Astrocyte of the cerebellum (primary cell): ENCODE measurements around the gene METTL17.
"Not testable (repeated sequence)": the region's sequence is repeated elsewhere in the genome, so short reads cannot be mapped to it uniquely, and the experiment has no call there.

Experiments
- DNase-seq: peaks from one replicate; pipeline ENCODE4 v3.0.0-alpha.2; 2011; ENCODE audit warnings: low read depth
- H3K4me3 ChIP-seq: 2 replicates; pipeline ENCODE4 v1.5.1; 2011; ENCODE audit warnings: mild to moderate bottlenecking, low read depth, low read length, moderate library complexity
- CTCF ChIP-seq: IDR thresholded peaks from 2 replicates; pipeline ENCODE4 v1.5.1; 2012; ENCODE audit warnings: low read length, low read depth, moderate library complexity, mild to moderate bottlenecking; ENCODE audit errors: missing control alignments
- in situ Hi-C: cut with HindIII; loops from 2 replicates; pipeline ENCODE4 v1.10.0; 2017; ENCODE audit warnings: low sequenced_read_pairs

Gene METTL17

GRCh38 chr14:20997564-20997963, 7.8 kb downstream of the METTL17 start:
- DNase-seq: no peak
- TF ChIP-seq CTCF: no peak
- in situ Hi-C loops: no loop called here
- no peak overlapping the region for H3K4me3 ChIP-seq

GRCh38 chr14:20998139-20998538, 8.4 kb downstream of the METTL17 start:
- no peak for TF ChIP-seq CTCF
- H3K4me3 ChIP-seq: no peak overlapping the region
- in situ Hi-C loops: no loop called here

GRCh38 chr14:20998674-20999366, 9.0 kb downstream of the METTL17 start, which contains the start of gene SLC39A2:
SLC39A2 (plus strand) TSS chr14:20999293; CDS start chr14:20999447, 154 bp downstream.
- no peak within 1 kb of the TSS for H3K4me3 ChIP-seq
- no peak for TF ChIP-seq CTCF
- DNase-seq: peak; percentile 40
- in situ Hi-C loops: no loop called here

More at GRCh38 chr14:20998139-20998538, 8.4 kb downstream of the METTL17 start:
- no peak for DNase-seq

DNA sequence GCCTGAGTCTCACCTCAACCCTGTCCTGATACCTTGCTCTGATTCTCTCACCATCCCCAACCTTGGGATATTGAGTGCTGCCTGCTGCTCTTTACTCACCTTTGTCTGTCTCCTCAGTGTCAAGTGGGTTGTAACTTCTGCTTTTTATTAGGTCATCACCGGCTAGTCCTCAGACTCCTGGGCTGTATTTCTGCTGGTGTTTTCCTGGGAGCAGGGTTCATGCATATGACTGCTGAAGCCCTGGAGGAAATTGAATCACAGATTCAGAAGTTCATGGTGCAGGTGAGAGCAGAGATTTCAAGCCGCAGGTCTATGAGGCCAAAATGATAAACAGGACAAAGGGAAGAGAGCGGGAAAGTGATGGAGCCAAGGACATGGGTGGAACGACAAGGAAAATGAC, 9.8 kb downstream of the METTL17 start:
- H3K4me3 ChIP-seq: no peak overlapping the region
- TF ChIP-seq CTCF: no peak
- in situ Hi-C loops: no loop called here
- DNase-seq: no peak

DNA sequence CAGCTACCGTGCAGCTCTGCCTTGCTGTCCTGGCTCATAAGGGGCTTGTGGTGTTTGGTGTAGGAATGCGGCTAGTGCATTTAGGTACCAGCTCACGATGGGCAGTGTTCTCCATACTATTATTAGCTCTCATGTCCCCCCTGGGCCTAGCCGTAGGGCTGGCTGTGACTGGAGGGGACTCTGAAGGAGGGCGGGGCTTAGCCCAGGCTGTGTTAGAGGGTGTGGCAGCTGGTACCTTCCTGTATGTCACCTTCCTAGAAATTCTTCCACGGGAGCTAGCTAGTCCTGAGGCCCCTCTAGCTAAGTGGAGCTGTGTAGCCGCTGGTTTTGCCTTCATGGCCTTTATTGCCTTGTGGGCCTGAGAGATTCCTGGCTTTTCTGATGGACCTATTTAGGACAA, 11.4 kb downstream of the METTL17 start:
- no peak for DNase-seq
- no peak for TF ChIP-seq CTCF
- in situ Hi-C loops: no loop called here
- H3K4me3 ChIP-seq: no peak overlapping the region

GRCh38 chr14:21003788-21004346, 14.1 kb downstream of the METTL17 start:
- H3K4me3 ChIP-seq: no peak overlapping the region
- in situ Hi-C loops: no loop called here

GRCh38 chr14:21009721-21010120, 19.9 kb downstream of the METTL17 start:
- in situ Hi-C loops: not testable (repeated sequence)

More at GRCh38 chr14:21003788-21004346, 14.1 kb downstream of the METTL17 start:
- no peak for DNase-seq
- TF ChIP-seq CTCF: no peak

More at GRCh38 chr14:21009721-21010120, 19.9 kb downstream of the METTL17 start:
- not testable (repeated sequence) for H3K4me3 ChIP-seq, DNase-seq
